ENCODE results near the gene SH3BGRL2.

Gene SH3BGRL2

GRCh38 chr6:79699606-79700005, 68.5 kb downstream of the SH3BGRL2 start:
- DNase-seq (ENCODE audit: low read depth in 2 of 2), result no peak

- DNase-seq (ENCODE audit: low read depth in 2 of 2), result peak; percentile 16 to 31
Observed at GRCh38 chr6:79702691-79703090, 71.6 kb downstream of the SH3BGRL2 start.

- no peak for DNase-seq (ENCODE audit: low read depth in 2 of 2)
Observed at GRCh38 chr6:79704200-79704599, 73.1 kb downstream of the SH3BGRL2 start.

- DNase-seq (ENCODE audit: low read depth in 2 of 2), result no peak
Observed at GRCh38 chr6:79705456-79705995, 74.4 kb downstream of the SH3BGRL2 start.

- no peak for DNase-seq (ENCODE audit: low read depth in 2 of 2)
Observed at GRCh38 chr6:79706527-79706926, 75.4 kb downstream of the SH3BGRL2 start.

- DNase-seq (ENCODE audit: low read depth in 2 of 2), result no peak
Observed at GRCh38 chr6:79707621-79708020, 76.5 kb downstream of the SH3BGRL2 start.

- DNase-seq (ENCODE audit: low read depth in 2 of 2), result no peak
Observed at GRCh38 chr6:79708095-79708791, 77.1 kb downstream of the SH3BGRL2 start.

GRCh38 chr6:79710127-79710526, 79.0 kb downstream of the SH3BGRL2 start:
- DNase-seq (ENCODE audit: low read depth in 2 of 2), result no peak

- DNase-seq (ENCODE audit: low read depth in 2 of 2), result no peak
Observed at GRCh38 chr6:79711167-79711566, 80.0 kb downstream of the SH3BGRL2 start.

- DNase-seq (ENCODE audit: low read depth in 2 of 2), result no peak
Observed at GRCh38 chr6:79712144-79712543, 81.0 kb downstream of the SH3BGRL2 start.

GRCh38 chr6:79712616-79713135, 81.5 kb downstream of the SH3BGRL2 start:
- DNase-seq (ENCODE audit: low read depth in 2 of 2), result no peak

GRCh38 chr6:79713701-79714322, 82.7 kb downstream of the SH3BGRL2 start:
- DNase-seq (ENCODE audit: low read depth in 2 of 2), result peak; percentile 12

- DNase-seq (ENCODE audit: low read depth in 2 of 2), result no peak
Observed at GRCh38 chr6:79717989-79718388, 86.9 kb downstream of the SH3BGRL2 start.

- DNase-seq (ENCODE audit: low read depth in 2 of 2), result no peak
Observed at GRCh38 chr6:79718509-79719247, 87.5 kb downstream of the SH3BGRL2 start.

- no peak for DNase-seq (ENCODE audit: low read depth in 2 of 2)
Observed at GRCh38 chr6:79719248-79719960, 88.3 kb downstream of the SH3BGRL2 start.

- no peak for DNase-seq (ENCODE audit: low read depth in 2 of 2)
Observed at GRCh38 chr6:79724816-79725215, 93.7 kb downstream of the SH3BGRL2 start.

GRCh38 chr6:79731471-79731870, 100.3 kb downstream of the SH3BGRL2 start:
- no peak for DNase-seq (ENCODE audit: low read depth in 2 of 2)

GRCh38 chr6:79733388-79733787, 102.3 kb downstream of the SH3BGRL2 start:
- no peak for DNase-seq (ENCODE audit: low read depth in 2 of 2)

GRCh38 chr6:79734374-79734773, 103.2 kb downstream of the SH3BGRL2 start:
- no peak for DNase-seq (ENCODE audit: low read depth in 2 of 2)

- no peak for DNase-seq (ENCODE audit: low read depth in 2 of 2)
Observed at GRCh38 chr6:79735183-79735582, 104.1 kb downstream of the SH3BGRL2 start.

GRCh38 chr6:79737172-79737571, 106.0 kb downstream of the SH3BGRL2 start:
- no peak for DNase-seq (ENCODE audit: low read depth in 2 of 2)

- DNase-seq (ENCODE audit: low read depth in 2 of 2), result no peak
Observed at GRCh38 chr6:79742030-79742429, 110.9 kb downstream of the SH3BGRL2 start.
